ENCODE data around the gene FBXL4.

The FBXL4 gene

DNA sequence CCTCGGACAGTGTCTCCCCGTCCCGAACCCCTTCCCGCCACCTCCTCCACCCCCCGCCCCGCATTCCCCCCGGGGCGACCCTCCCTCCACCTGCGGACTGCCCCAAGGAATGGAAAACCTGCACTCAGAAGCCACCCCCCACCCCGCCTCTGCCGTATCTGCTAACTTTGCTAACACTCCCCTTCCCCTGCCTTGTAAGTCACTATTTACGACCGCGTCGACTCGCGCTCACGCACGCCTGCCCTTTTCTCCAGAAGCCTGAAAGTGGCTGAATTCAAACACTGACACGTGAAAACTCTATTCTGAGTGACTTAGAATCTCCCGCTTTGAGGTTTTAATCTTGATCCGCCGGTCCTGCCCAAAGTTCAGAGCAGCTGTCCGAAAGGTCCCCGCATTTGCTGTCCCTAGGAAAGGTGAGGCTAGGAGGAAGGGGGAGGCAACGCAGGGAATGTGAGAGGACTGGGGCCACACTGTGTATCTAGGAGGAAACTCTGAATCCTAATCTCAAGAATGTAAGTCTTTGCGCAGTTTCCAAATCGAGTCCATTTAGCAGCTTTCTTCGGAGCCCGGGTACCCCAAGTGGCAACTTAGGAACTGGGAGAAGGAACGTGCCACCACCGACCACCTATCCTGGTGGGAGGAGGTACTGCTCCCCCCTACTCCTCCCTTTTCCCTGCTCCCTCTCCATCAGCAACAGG, 122.7 kb downstream of the FBXL4 start:
- DNase-seq (ENCODE audit: low read depth): no peak

DNA sequence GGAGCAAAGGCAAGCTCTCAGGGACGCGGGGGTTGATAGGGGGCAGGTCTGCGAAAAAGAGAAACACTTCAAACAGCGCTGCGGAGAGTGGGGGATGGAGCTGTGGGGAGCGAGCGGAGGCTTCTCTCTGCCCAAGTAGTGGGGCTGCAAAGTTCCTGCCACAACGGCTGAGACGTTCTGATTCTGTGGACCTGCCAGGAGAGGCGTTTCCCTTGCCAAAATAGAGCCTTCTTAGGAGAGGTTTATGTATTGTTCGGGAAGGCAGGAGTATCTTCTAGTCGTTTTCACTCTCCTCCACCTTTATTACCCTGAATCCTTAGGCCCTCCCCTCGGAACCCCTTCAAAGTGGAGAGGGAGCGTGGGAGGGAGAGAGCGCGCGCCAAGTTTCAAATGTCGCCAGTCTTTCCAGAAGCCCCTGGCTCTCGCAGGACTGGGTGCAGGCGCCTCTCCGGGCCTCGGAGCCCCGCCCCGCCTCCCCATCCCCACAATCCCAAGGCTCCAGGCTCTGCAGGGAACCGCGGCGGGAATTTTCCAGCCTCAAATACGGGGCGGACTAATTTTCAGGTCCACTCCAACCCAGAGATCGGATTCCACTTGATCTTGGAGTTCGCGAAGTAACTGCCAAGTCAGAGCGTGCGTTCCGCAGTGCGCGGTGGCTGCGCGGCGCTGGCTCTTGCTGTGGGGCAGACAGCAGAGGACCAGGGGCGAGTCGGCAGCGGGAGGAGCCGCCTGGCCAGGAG, 123.4 kb downstream of the FBXL4 start:
- no peak for DNase-seq (ENCODE audit: low read depth)

DNA sequence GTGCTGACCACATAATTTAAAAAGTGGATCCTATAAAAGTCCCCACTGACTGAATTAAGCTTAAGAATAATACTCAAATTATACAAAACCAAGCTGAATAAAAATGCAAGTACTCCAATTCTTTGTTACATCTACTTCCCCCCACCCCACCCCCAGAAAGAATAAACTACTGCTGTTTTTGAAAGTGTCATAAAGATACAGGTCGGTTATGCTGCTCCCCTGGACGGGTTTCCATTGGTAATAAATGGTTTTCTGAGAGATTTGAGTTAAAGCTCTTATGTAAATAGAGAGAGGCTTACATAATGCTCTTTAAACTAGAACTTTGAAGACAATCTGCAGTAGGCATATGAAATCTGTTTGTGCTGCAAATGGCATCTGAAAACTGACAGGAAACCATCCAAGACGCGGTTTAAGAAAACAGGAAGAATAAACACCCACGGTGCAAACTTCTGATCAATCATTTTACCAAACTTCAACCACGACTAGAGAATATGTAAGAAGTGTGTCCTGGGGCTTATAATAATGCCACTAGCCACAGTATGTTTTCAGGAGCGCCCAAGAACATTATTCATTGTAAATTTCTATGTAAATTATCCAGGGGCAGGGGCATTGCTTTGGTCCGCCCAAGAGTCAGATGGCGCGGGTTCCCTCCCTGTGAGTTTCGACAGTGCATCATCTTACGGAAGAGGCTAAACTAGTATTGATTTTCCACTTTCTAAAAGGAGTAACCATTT, 124.2 kb downstream of the FBXL4 start:
- no peak for DNase-seq (ENCODE audit: low read depth)

DNA sequence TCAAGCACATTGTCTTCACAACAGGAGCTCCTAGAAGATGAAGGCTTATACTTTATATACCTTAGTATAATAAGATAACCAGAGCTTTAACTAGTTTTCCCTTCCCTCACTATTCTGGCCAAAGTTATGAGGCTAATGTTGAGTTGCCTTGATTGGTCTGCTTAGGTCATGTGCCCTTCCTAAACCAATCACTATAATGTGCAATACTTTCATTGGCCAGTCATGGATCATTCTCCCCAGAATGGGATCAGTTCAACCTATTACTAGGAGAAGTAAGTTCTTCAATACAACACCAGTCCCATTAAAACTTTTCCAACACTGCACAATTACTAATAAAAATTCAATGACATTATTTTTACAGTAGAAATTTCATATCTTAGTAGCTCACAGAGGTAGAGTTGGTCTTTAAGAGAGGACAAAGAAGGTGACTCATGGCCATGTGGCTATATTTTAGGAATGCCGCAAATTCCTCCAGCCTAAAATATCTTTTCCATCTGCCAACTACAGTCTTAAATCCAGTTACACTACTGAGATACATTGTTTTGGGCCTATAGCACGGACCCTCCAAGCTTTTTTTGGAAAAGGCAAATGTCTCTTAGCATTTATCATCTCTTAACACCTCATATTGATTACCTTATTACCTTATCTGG, 125.9 kb downstream of the FBXL4 start:
- no peak for DNase-seq (ENCODE audit: low read depth)
